HL-60 (cell line): Measurements from ENCODE around the gene BTG1.
A peak's percentile ranks its signal among the peaks of the same experiment; 100 is the strongest.

ENCODE experiments used
- DNase-seq, 2 experiments: peaks; one replicate each; pipeline ENCODE4 v3.0.0-alpha.2; 2010 to 2020; ENCODE audit warnings: low read depth in 1 of 2, low spot score in 1 of 2
- H3K27ac ChIP-seq: fragments of 250-450 bp; sonication (Bioruptor Pico); replicated peaks from 2 replicates; pipeline ENCODE4 v1.5.1; 2020; ENCODE audit warnings: mild to moderate bottlenecking, moderate library complexity
- H3K27me3 ChIP-seq: fragments of 250-450 bp; sonication (Bioruptor Pico); 2 replicates; pipeline ENCODE4 v1.5.1; 2021; ENCODE audit warnings: mild to moderate bottlenecking, moderate library complexity; ENCODE audit not compliant: insufficient read depth, poor library complexity, severe bottlenecking
- H3K4me3 ChIP-seq: replicated peaks from 2 replicates; pipeline ENCODE4 v1.5.1; 2011; ENCODE audit warnings: mild to moderate bottlenecking, control low read depth, low read length; ENCODE audit not compliant: insufficient read depth
- CTCF ChIP-seq: IDR thresholded peaks from one replicate; pipeline ENCODE4 v1.5.1; 2011; ENCODE audit warnings: low read length, control low read depth, inconsistent platforms; ENCODE audit not compliant: insufficient read depth
- GABPA ChIP-seq: IDR thresholded peaks from 2 replicates; pipeline ENCODE4 v1.6.1; 2012; ENCODE audit warnings: low read depth
- POLR2AphosphoS5 ChIP-seq: IDR thresholded peaks from 2 replicates; pipeline ENCODE4 v1.6.1; 2012; ENCODE audit warnings: low read depth
- SPI1 ChIP-seq: IDR thresholded peaks from 2 replicates; pipeline ENCODE4 v1.6.1; 2012; ENCODE audit warnings: low read depth, mild to moderate bottlenecking, borderline replicate concordance
- TF ChIP-seq, protein P1 (sequence below): IDR thresholded peaks from 2 replicates; pipeline ENCODE4 v1.6.1; 2012; ENCODE audit warnings: low read depth; ENCODE audit not compliant: insufficient replicate concordance

BTG1 gene

GRCh38 chr12:92121826-92122225, 23.8 kb downstream of the BTG1 start:
- peak overlapping the region; percentile 19; the same call in 1 of the 2 replicates for H3K27ac ChIP-seq
- H3K27me3 ChIP-seq: no peaks in the 10 kb centered on the region
- no peak for DNase-seq
- no peak for TF ChIP-seq SPI1
- TF ChIP-seq, protein P1, sequence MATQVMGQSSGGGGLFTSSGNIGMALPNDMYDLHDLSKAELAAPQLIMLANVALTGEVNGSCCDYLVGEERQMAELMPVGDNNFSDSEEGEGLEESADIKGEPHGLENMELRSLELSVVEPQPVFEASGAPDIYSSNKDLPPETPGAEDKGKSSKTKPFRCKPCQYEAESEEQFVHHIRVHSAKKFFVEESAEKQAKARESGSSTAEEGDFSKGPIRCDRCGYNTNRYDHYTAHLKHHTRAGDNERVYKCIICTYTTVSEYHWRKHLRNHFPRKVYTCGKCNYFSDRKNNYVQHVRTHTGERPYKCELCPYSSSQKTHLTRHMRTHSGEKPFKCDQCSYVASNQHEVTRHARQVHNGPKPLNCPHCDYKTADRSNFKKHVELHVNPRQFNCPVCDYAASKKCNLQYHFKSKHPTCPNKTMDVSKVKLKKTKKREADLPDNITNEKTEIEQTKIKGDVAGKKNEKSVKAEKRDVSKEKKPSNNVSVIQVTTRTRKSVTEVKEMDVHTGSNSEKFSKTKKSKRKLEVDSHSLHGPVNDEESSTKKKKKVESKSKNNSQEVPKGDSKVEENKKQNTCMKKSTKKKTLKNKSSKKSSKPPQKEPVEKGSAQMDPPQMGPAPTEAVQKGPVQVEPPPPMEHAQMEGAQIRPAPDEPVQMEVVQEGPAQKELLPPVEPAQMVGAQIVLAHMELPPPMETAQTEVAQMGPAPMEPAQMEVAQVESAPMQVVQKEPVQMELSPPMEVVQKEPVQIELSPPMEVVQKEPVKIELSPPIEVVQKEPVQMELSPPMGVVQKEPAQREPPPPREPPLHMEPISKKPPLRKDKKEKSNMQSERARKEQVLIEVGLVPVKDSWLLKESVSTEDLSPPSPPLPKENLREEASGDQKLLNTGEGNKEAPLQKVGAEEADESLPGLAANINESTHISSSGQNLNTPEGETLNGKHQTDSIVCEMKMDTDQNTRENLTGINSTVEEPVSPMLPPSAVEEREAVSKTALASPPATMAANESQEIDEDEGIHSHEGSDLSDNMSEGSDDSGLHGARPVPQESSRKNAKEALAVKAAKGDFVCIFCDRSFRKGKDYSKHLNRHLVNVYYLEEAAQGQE: no peak
- no peak for TF ChIP-seq CTCF
- no peak for TF ChIP-seq POLR2AphosphoS5
- TF ChIP-seq GABPA: no peak
- H3K4me3 ChIP-seq: no peak overlapping the region

GRCh38 chr12:92118826-92119536, 26.7 kb downstream of the BTG1 start:
- Histone ChIP-seq H3K27me3 (no peaks in the 10 kb centered on the region), H3K27ac (no peak overlapping the region), H3K4me3 (no peak overlapping the region)
- TF ChIP-seq GABPA (no peak), CTCF (no peak), SPI1 (no peak), POLR2AphosphoS5 (no peak)
- TF ChIP-seq, protein P1: no peak
- no peak for DNase-seq

DNA sequence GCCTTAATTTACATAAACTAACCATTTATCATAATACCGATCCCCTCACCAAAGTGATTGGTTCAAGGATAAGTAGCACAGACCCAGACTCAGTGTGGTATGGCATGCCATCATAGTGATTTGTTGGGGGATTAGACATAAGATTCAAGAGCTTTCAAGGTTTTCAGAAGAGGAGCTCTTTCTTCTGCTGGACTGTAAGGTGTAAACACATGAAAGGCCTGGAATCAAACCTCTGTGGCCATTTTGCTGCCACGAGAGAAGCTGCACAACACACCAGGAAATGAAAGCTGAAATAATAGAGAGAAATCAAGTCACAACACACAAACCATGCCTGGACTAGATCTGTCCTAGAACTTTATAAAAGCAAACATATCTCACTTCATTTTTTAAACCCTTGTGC, 30.8 kb downstream of the BTG1 start:
- Histone ChIP-seq H3K27ac (no peak overlapping the region), H3K4me3 (no peak overlapping the region), H3K27me3 (no peaks in the 10 kb centered on the region)
- TF ChIP-seq CTCF (no peak), SPI1 (no peak), GABPA (no peak), POLR2AphosphoS5 (no peak)
- TF ChIP-seq, protein P1: no peak
- no peak for DNase-seq
